Measurements from ENCODE around the gene TMIGD3.

TMIGD3 gene

DNA sequence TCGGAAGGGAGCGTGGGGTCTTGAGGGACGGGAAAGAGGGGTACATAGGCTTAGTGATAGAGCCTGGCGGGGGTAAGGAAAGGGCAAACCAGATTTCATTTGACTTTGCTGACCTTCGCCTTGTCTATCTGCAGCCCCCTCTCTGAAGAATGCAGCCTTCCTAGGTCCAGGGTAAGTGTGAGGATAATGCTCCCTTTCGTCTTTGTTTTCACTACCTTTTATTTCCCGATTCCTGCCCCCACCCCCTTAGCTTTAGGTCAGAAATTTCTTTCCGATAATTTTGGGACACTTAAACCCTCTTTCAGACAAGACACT lies 53.8 kb downstream of the TMIGD3 start:
- in situ Hi-C loops (cut with MboI; ENCODE audit: low sequenced_read_pairs) = no loop called here

DNA sequence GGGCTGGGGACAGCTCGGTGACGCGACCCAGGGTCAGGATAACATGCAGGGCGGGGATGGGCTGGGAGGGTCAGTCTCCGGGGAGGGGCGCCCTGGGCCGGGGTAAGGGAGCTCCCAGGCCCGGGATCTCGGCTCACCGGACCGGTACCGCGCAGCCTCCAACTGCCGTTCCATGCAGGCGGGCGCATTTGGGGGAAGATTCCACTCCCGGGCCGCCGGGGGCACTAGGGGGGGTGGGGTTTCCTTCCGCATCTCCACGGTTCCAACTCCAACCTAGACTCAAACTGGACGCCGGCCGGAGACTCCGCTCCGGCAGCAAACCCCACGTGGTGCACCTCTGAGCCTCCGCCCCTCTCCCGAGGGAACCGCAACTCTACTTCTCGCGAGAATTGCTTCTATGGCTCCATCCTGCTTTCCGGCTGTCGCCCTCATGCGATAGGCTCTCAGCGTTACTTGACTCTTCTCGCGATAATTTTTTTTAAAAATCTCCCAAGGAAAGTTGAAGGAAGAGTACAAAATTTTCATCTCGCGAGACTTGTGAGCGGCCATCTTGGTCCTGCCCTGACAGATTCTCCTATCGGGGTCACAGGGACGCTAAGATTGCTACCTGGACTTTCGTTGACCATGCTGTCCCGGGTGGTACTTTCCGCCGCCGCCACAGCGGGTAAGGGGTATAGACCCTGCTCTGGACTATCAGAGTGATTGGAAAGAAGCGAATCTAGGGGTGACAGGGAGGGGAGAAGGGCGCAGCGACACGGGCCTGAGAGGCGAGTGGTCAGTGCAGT lies 54.3 kb downstream of the TMIGD3 start, which contains the start of the genes ATP5PB and WDR77:
Gene ATP5PB (plus strand): TSS at position 547 of the 785 bp plus-strand sequence. CDS start 78 bp downstream, at position 625.
Gene WDR77 (minus strand): TSS at position 339 of the 785 bp plus-strand sequence. CDS start 87 bp downstream, at position 252.
- in situ Hi-C loops (cut with MboI; ENCODE audit: low sequenced_read_pairs) = no loop called here

DNA sequence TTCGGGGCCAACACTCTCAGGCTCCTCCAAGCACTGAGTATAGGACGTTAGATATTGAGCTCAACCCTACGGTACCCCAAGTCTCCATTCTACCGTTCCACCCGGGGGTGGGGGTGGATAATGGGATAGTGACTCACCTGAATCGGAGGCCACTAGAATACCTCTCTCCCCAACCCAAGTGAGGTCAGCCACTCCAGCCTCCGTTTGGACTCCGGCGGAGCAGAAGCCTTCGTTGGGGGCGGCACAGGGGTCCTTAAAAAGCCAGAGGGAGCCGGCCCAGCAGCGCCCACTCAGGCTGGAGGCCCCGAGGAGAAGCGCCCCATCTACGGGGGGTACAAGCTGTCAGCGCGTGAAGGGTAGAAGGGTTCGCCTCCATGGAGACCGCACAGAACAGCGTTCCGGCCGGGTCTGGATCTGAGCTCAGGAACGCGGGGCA lies 54.9 kb downstream of the TMIGD3 start:
- in situ Hi-C loops (cut with MboI; ENCODE audit: low sequenced_read_pairs) = no loop called here

DNA sequence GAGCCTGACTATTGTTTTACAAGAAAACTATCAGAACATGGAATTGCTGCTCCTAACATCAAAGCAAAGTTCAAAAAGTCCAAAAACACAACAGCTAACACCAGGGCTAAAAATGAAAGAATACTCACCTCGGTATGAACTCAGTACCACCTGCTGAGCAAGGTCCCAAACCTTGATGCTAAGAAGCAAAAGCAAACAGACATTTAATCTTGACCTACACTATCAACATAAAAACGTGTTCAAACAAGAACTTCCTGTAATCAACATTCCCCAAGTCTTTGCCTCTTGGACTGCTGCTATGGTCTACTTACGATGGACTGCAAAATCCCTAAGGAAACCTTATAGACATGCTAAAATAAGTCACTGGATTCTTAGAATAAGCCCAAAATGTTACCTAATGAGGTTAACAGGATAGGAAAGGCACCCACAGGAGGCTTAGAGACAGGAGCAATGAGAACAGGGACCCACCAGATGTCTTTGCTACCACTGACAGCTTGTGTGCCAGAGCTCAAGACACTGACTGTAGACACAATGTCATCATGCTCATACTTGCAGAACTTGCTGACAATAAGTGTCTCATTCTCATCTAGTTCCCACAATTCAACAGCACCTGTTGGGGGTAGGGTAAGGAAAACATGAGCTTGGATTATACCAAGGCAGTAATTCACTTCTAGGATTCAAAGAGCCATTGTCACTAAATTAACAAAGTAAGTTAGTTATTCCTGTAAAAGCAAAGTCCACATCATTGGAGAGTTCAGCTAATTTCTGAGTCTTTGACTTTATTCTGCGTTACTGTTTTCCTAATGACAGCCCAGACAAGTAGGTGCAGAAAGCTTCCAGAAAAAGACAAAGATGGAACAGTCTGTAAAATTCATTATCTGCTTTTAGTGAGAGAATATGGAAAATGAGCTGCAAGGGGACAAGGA lies 56.2 kb downstream of the TMIGD3 start:
- in situ Hi-C loops (cut with MboI; ENCODE audit: low sequenced_read_pairs) = no loop called here

DNA sequence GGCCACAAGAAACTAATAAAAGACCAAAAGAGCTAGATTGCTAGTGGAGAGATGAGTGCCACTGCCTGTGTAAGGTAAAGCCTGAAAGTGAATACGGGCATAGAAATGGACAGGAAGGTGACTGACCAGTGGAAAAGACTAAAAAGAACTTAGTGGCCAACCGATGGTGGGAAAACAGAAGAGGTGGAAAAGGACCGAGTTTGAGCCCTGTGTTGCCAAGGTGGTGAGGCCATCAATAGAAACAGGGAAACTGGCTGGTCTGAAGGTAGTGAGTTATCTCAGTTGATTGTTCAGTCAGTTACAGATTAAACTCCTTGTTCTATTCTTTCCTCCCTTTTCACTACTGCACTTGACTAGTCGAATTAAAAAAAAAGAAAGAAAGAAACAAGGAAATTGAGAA lies 56.9 kb downstream of the TMIGD3 start:
- in situ Hi-C loops (cut with MboI; ENCODE audit: low sequenced_read_pairs) = no loop called here

- in situ Hi-C loops (cut with MboI; ENCODE audit: low sequenced_read_pairs) = no loop called here
Observed at GRCh38 chr1:111444031-111444430, 59.4 kb downstream of the TMIGD3 start.

- in situ Hi-C loops (cut with MboI; ENCODE audit: low sequenced_read_pairs) = no loop called here
Observed at GRCh38 chr1:111442457-111442856, 61.0 kb downstream of the TMIGD3 start.

- in situ Hi-C loops (cut with MboI; ENCODE audit: low sequenced_read_pairs) = no loop called here
Observed at GRCh38 chr1:111441573-111442192, 61.8 kb downstream of the TMIGD3 start.

DNA sequence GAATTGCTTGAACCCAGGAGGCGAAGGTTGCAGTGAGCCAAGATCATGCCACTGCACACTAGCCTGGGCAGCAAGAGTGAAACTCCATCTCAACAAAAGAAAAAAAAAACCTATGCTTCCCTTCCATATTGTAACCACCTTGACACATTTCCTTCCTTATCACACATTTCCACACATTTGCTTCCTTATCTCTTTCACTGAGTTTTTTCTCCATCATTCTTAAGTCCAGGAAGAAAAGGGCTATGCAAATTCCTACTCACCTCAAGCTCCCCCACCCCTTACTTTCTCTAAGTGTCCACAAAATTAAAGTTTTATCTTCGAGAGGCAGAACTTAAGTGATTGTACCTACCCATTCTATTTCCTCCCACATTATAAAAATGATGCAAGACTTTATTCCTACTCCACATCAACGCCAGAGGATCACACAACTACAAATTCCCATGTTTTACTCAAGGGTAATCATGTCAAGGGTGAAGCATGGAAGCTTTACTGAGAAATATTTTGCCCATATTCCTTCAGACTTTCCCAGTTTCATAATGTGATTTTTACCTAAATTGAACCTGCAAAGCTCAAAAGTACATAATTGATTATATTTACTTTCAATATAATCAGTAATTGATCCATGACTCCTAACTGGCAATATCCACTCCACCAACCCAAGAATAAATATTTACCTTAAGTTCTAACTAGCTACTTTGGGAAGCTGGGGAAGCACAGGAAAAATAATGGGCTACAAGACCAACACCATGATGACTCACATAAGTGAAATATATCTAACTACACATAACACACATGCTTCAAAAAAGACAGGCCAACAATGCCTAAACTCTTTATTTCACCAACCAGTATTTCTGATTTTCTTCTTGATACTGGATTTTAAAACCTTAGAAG lies 63.7 kb downstream of the TMIGD3 start:
- in situ Hi-C loops (cut with MboI; ENCODE audit: low sequenced_read_pairs) = no loop called here

- in situ Hi-C loops (cut with MboI; ENCODE audit: low sequenced_read_pairs) = no loop called here
Observed at GRCh38 chr1:111436726-111437125, 66.7 kb downstream of the TMIGD3 start.

Data from HL-60/S4 (cell line).